SKM-1 (cell line): ENCODE measurements around the gene CHCHD6.

Source experiments
- DNase-seq: peaks from one replicate; lab custom pipeline; 2025; ENCODE audit not compliant: unreplicated experiment; lab: John Stamatoyannopoulos, UW

Gene CHCHD6

DNA sequence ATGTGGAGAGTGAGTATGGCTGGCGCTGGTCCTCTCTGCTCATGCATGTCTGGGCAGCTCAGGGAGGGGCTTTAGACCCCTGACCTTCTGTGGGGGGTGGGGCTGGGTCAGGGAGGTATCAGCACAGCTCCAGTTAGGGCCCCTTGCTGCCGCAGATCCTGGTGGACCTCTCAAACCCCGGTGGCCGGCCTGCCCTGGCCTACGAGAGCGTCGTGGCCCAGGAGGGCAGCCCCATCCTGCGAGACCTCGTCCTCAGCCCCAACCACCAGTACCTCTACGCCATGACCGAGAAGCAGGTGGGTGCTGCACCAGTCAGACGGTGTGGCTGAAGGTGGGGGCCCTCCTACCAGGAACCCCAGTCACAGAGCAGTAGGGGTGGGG is 299.1 kb downstream of the CHCHD6 start:
- DNase-seq = no peak

DNA sequence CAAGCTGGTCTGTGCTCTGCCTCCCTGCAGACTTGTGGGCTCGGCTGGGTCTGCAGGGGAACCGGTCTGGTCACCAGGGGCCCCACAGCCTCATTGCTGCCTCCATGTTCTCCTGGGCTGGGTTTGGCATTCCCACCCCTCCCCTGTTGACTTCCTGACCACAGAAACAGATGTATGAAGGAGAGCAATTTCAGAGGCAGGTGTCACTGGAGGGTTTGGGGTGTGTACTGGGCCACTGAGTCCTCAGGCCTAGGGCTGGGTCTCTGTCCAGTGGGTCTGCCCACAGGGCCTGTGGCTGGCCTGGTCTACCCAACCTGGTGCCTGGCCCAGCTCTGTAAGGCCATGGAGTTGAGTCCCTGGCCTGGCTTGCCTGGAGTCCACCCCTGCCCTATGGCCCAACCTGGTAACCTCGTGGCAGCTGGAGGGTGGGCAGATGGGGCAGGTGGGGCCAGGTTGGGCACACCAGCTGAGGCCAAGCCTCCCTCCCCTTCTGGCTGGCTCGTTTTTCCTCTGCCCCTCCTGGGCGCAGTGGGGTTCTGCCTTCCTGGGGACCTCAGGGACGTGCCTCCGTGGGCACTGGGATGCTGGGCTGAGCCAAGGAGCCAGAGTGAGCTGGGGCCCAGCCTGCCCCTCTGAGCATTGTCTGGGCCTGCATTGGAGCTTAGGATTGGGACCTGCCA is 299.7 kb downstream of the CHCHD6 start:
- DNase-seq = no peak

DNA sequence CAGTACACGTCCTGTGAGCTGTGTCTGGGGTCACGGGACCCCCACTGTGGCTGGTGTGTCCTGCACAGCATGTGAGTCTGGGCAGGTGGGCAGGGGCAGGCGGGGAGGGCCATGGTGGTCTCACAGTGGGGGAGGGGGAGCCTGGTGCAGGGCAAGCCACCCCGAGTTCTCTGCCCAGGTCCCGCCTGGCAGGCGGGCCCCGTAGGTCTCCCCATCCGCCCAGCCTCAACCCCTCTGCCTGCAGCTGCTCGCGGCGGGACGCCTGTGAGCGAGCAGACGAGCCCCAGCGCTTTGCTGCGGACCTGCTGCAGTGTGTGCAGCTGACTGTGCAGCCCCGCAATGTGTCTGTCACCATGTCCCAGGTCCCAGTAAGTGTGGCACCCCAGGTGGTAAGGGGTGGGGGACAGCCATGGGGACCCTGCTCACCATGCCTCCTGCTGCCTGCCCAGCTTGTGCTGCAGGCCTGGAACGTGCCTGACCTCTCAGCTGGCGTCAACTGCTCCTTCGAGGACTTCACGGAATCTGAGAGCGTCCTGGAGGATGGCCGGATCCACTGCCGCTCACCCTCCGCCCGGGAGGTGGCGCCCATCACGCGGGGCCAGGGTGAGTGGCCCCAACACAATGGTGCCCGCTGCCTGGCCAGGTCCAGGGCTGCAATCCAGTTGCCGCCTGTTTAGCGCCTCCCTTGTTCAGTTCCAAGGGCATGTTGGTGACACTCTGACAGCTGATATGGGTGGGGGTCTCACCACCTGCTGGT is 300.8 kb downstream of the CHCHD6 start:
- no peak for DNase-seq

DNA sequence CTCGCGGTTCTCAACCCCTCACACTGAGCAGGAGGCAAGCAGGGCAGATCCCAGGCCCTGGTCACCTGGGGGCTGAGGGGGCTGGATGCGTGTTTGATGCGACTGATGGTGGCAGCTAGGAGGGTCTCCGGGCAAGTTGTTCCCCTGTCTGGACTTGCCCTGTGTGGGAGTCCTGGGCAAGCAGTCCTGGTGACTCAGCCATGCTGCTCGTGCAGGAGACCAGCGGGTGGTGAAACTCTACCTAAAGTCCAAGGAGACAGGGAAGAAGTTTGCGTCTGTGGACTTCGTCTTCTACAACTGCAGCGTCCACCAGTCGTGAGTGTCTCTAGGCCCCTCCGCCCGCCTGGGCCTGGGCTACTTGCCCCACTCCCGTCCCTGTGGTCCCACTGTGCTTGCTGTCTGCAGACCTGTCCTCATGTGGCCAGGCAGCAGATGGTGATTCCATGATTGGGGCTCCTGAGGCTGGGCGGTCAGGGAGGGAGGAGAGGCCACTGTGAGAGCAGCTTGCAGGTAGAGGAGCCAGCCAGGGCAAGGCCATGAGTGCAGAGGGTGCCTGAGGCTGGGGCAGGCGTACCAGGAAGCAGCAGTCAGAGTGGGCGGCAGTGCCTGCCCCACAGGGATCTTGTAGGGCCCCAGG is 301.9 kb downstream of the CHCHD6 start:
- no peak for DNase-seq

DNA sequence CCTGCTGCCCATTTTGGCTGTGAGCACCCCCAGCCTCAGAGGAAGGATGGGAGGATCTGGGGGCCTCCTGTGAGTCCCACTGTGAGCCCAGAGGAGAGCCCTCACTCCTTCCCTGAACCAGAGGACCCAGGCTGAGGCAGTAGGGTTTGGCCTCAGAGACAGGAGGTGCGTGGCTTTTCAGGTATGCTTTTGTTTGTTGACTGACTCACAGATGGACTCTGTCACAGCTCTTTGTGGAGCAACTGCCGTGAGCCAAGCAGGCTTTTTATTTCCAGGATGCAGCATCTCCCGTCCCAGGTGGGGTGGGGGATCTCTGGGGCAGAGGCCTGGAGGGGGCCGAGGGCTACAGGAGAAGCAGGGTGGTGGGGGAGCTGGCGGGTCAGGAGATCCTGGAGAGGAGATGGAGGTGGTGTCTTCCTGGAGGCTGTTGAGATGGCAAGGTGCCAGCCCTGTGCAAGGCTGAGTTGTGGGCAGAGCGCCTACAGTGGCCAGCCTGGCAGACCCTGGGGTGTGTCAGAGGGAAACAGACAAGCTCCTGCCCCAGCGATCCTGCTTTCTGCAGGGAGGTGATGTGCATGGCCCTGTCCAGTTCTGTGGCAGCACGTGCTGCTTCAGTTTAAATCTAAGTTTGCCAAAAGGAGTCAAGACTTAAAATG is 302.9 kb downstream of the CHCHD6 start:
- no peak for DNase-seq

DNA sequence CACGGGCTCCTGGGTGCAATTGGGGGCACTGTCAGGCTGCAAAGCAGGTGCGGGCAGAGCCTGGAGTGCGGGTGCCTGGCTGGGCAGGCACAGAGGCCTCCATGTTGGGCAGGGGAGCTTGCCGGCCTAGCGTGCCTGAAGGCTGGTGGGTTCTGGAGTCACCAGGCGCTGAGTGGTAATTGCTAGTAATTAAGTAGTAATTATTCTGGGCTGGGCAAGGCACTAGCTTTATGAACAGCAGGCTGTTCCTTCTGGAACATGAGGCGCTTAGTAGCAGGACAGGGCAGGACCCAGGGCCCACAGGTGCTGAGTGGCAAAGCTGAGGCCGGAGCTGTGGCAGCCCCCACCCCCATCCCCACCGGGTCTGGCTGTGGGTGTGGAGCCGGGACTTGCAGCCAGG is 304.2 kb downstream of the CHCHD6 start:
- no peak for DNase-seq

DNA sequence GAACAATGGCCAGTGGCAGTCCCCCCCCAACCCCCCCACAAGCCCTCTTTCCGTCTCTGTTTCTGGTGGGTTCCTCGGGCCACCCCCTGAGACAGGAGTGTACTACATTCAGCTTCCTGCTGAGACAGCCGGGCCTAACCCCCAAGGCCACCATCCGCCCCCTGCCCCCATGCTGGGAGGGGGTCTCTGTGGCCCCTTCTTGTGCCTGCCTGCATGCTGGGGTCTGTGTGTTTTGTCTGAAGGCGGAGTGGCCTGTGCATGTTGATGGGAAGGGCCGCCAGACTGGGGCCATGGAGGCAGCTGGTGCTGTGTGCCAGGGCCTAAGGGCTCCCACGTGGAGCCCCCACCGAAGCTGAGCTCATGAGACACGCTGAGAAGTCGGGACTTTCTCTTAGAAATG is 305.5 kb downstream of the CHCHD6 start:
- DNase-seq = no peak
